OCI-LY1 (cell line): ENCODE measurements around the gene MX1.
A peak's percentile ranks its signal among the peaks of the same experiment; 100 is the strongest.

Experiments
- CTCF ChIP-seq: fragments of 200-600 bp; sonication (generic), shearing (Covaris generic); IDR thresholded peaks from 2 replicates; pipeline ENCODE4 v1.5.1; 2017; ENCODE audit warnings: mild to moderate bottlenecking, antibody characterized with exemption, low read length, moderate library complexity, mixed read lengths
- EZH2 ChIP-seq: fragments of 200-600 bp; sonication (generic), shearing (Covaris generic); IDR thresholded peaks from 2 replicates; pipeline ENCODE4 v1.8.0; 2017; ENCODE audit warnings: borderline replicate concordance, mixed run types, mild to moderate bottlenecking, antibody characterized with exemption, low read length, moderate library complexity, mixed read lengths

DNA sequence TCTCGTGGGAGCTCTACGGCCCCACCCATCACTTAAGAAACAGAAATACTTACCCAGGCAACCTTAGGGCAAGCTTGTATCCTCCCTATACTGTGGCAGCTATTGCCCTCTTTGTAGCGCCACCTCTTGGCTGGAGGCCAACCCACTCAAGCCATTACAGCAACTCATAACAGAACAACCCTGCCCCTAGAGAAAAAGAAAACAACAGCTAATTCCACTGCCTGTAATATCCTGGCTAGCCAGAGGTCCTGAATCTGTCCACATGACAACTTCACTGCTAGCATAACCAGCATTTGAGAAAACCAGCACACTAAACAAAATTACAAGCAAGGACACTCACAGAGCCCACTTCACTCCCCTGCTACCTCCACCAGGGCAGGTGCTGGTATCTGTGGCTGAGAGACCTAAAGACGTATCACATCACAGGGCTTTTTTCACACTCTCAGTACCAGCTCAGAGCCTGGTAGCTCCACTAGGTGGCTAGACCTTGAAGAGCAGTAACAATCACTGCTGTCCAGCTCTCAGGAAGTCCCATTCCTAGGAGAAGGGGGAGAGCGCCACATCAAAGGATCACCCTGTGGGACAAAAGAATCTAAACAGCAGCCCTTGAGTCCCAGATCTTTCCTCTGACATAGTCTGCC is 14.5 kb upstream of the MX1 start:
- TF ChIP-seq CTCF (peak; percentile 67), EZH2 (no peak)
